GM12878 (cell line): ENCODE measurements around the gene PPP2R1A. TPM values are rescaled to one million over a fixed set of nuclear protein-coding genes. Genes with fewer than 3 reads are reported as not detected.

ENCODE experiments used
- ATAC-seq: fragments of 200-7000 bp; cut with Tn5 transposase; 3 replicates; pipeline ENCODE4 v1.9.1; 2020; ENCODE audit warnings: mild to moderate bottlenecking, moderate library complexity
- BruUV-seq: library from RNA; stranded (reverse); fragments of 400-500 nt; replicated peaks from 2 replicates; lab custom pipeline; 2021; lab: Mats Ljungman, UMichigan
- CTCF ChIA-PET: fragments of 300-600 bp; sonication (Branson Sonifier 250); formaldehyde crosslinking; extraction: SDS; loops from one replicate; lab custom pipeline; 2021; ENCODE audit warnings: inconsistent platforms; lab: Yijun Ruan, JAX
- POLR2A ChIA-PET: fragments of 350-600 bp; formaldehyde crosslinking; extraction: SDS; loops from one replicate; lab custom pipeline; 2021; ENCODE audit warnings: inconsistent platforms; lab: Charles Lee
- RAD21 ChIA-PET: fragments of 300-600 bp; sonication (Branson Sonifier 250); formaldehyde crosslinking; loops from one replicate; lab custom pipeline; 2023; ENCODE audit warnings: antibody characterized with exemption; ENCODE audit not compliant: unreplicated experiment; lab: Charles Lee
- SMC1A ChIA-PET: fragments of 300-600 bp; sonication (Branson Sonifier 250); formaldehyde crosslinking; loops from one replicate; lab custom pipeline; 2023; ENCODE audit not compliant: unreplicated experiment, uncharacterized antibody; lab: Charles Lee
- DNase-seq: peaks from one replicate; pipeline ENCODE4 v3.0.0-alpha.2; 2011; ENCODE audit warnings: low read depth, low spot score
- FAIRE-seq: peaks from 3 replicates; lab custom pipeline; 2011; peaks lifted over from hg19 to GRCh38; lab: Jason Lieb, UNC
- H2AFZ ChIP-seq: 2 replicates; pipeline ENCODE4 v1.6.0; 2011; ENCODE audit warnings: low read depth, low read length, control low read depth; ENCODE audit not compliant: control insufficient read depth
- H3K27ac ChIP-seq: 2 replicates; pipeline ENCODE4 v1.5.1; 2011; ENCODE audit warnings: control low read depth; ENCODE audit not compliant: control insufficient read depth, insufficient read depth
- H3K27me3 ChIP-seq, 2 experiments: replicated peaks in 1 of 2; 2 replicates each; pipeline versions ENCODE4 v1.6.0 to v1.6.1; 2011; ENCODE audit warnings: low read length in 1 of 2; ENCODE audit not compliant: control insufficient read depth in 2 of 2, insufficient read depth in 2 of 2
- H3K36me3 ChIP-seq, 2 experiments: 2 replicates each; pipeline ENCODE4 v1.5.1; 2011; ENCODE audit warnings: low read length in 1 of 2; ENCODE audit not compliant: control insufficient read depth in 2 of 2, insufficient read depth in 2 of 2
- H3K4me1 ChIP-seq: 2 replicates; pipeline ENCODE4 v1.6.1; 2011; ENCODE audit warnings: mild to moderate bottlenecking, low read length, moderate library complexity, mixed read lengths; ENCODE audit not compliant: control insufficient read depth, insufficient read depth
- H3K4me2 ChIP-seq: 2 replicates; pipeline ENCODE4 v1.6.0; 2011; ENCODE audit warnings: control low read depth; ENCODE audit not compliant: control insufficient read depth, insufficient read depth
- H3K4me3 ChIP-seq: fragments of 200-600 bp; sonication (generic); 2 replicates; pipeline ENCODE4 v1.5.1; 2016
- H3K79me2 ChIP-seq: 2 replicates; pipeline ENCODE4 v1.6.0; 2011; ENCODE audit warnings: low read length; ENCODE audit not compliant: control insufficient read depth, insufficient read depth
- H3K9ac ChIP-seq: 2 replicates; pipeline ENCODE4 v1.8.0; 2011; ENCODE audit warnings: low read length, control low read depth, mixed read lengths; ENCODE audit not compliant: control insufficient read depth, insufficient read depth
- H3K9me3 ChIP-seq: replicated peaks from 3 replicates; pipeline ENCODE4 v1.5.1; 2011; ENCODE audit warnings: mild to moderate bottlenecking, low read length; ENCODE audit not compliant: control insufficient read depth, insufficient read depth
- H4K20me1 ChIP-seq: 2 replicates; pipeline ENCODE4 v1.6.0; 2011; ENCODE audit not compliant: control insufficient read depth, insufficient read depth
- CUX1 ChIP-seq: IDR thresholded peaks from 2 replicates; pipeline ENCODE4 v1.6.1; 2012; ENCODE audit warnings: improper control_type of control experiment, low read depth, low read length; ENCODE audit not compliant: insufficient replicate concordance
- MYC ChIP-seq: IDR thresholded peaks from 2 replicates; pipeline ENCODE4 v1.6.1; 2011; ENCODE audit warnings: mild to moderate bottlenecking, low read length, moderate library complexity, inconsistent platforms; ENCODE audit not compliant: insufficient read depth, insufficient replicate concordance, insufficient read length, severe bottlenecking
- WGBS: methylation state at CpG from one replicate; pipeline ENCODE4 v1.1.6; 2016; ENCODE audit warnings: low lambda C conversion rate; ENCODE audit not compliant: insufficient replicate concordance, insufficient coverage; ENCODE audit errors: missing lambda C conversion rate; 5-methylcytosine and 5-hydroxymethylcytosine counted together
- in situ Hi-C: fragments of 300-500 bp; cut with MboI; formaldehyde crosslinking; loops from 9 replicates; pipeline ENCODE4 v1.14.3; 2018; ENCODE audit warnings: mixed read lengths
- intact Hi-C: fragments of 100-400 bp; cut with micrococcal nuclease; formaldehyde crosslinking; loops from one replicate; pipeline ENCODE4 v1.14.2; 2022; ENCODE audit not compliant: unreplicated experiment
- polyA plus RNA-seq, 11 experiments: library from polyadenylated mRNA; depleted of rRNA in 4 of 11; unstranded in 6 of 11; stranded (reverse) in 5 of 11; fragments of >200 nt; fragmentation: Nextera tagmentation in 4 of 11; fragmentation: Illumina TruSeq in 1 of 11; extraction: Ambion mirVana in 4 of 11; extraction: Trizol in 1 of 11; gene quantifications; 1 replicate in 1 of 11; 2 replicates in 10 of 11; pipeline versions ENCODE4 v1.2.1 to v1.2.3, GENCODE V29; 2011 to 2016; ENCODE audit warnings: inconsistent platforms in 2 of 11, missing spikeins in 2 of 11, low read depth in 1 of 11
- total RNA-seq, 4 experiments: library from RNA; depleted of rRNA in 3 of 4; stranded (reverse); fragments of >200 nt in 3 of 4; fragmentation: Illumina TruSeq in 1 of 4; extraction: Trizol in 1 of 4; gene quantifications; 2 replicates each; pipeline versions ENCODE4 v1.2.1 to v1.2.3, GENCODE V29; 2013 to 2021

PPP2R1A gene
- total and polyA plus RNA-seq, 10 of the 15 experiments (the other 5 are each of a cell fraction or from before 2014, with no cell fraction given), result 16.0 to 359 (median 140) TPM

GRCh38 chr19:52187407-52187806 lies 2.4 kb upstream of the PPP2R1A start:
- SMC1A ChIA-PET, result interaction anchor here (1.0 kb wide), 1 partner anchor 29 kb away, joined by 3 read pairs; no protein-coding TSS in a partner anchor
- TF ChIP-seq CUX1, result peak; percentile 36
- TF ChIP-seq MYC, result no peak
- ATAC-seq (no peak), DNase-seq (no peak), FAIRE-seq (no peak)
- CTCF ChIA-PET, result no interaction called here
- intact Hi-C loops, result no loop called here
- no peaks in the 10 kb centered on the region for H3K4me1 ChIP-seq
- no peak overlapping the region for H3K27ac ChIP-seq
- 96% methylated on average over 1 of the region's 1 CpG for WGBS
- no peak overlapping the region for H3K9ac ChIP-seq
- no peaks in the 10 kb centered on the region for H4K20me1 ChIP-seq
- no peaks in the 10 kb centered on the region for H3K27me3 ChIP-seq
- H2AFZ ChIP-seq, result no peak overlapping the region
- H3K9me3 ChIP-seq, result no peaks in the 10 kb centered on the region
- H3K36me3 ChIP-seq, result no peaks in the 10 kb centered on the region
- H3K4me2 ChIP-seq, result no peak overlapping the region
- no peak overlapping the region for H3K4me3 ChIP-seq
- peaks cover 27% of the 10 kb centered on the region for H3K79me2 ChIP-seq
- BruUV-seq, result no TSS peak
- in situ Hi-C loops, result no loop called here
- RAD21 ChIA-PET, result no interaction called here
- POLR2A ChIA-PET, result interaction anchor here (1.5 kb wide), 1 partner anchor 47 kb away, joined by 3 read pairs; the partner anchor contains the start of gene ZNF616
